ENCODE measurements around the gene ZXDA.
"Not testable (repeated sequence)": the region's sequence is repeated elsewhere in the genome, so short reads cannot be mapped to it uniquely, and the experiment has no call there.

The ZXDA gene

DNA sequence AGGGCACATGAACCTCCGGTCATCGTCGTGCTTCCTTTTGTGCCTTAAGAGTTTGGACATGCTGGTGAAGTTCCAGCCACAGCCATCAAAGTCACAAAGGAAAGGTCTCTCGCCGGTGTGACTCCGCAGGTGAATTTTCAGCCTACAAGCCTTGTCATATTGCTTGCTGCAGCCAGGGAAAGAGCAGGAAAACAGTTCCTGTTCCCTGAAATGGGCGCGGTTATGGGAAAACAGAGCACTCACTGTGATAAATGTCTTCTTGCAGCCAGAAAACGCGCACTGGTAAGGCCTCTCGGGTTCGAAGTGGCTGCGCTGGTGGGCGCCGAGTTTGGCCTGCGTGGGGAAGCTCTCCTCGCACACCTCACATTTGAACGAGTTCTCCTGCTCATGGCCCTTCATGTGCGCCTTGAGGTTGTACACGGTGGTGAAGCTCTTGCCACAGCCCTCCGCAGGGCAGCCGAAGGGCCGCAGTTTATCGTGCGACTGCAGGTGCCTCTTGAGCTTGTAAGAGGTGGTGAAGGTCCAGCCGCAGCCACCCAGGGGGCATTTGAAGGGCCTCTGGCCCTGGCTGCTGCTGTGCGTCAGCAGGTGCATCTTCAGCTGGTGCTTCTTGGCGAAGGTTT lies 1.2 kb downstream of the ZXDA start:
- H3K4me3 ChIP-seq (ENCODE audit: low read length) = peak overlapping the region; percentile 74
- peak overlapping the region; percentile 72 for H3K9ac ChIP-seq (ENCODE audit: low read length)
- peaks cover 25% of the 10 kb centered on the region for H3K4me1 ChIP-seq (ENCODE audit: control insufficient read depth, insufficient read depth, low read length)
- not testable (repeated sequence) for H3K9me3 ChIP-seq (ENCODE audit: control insufficient read depth, low read length); H3K27me3 ChIP-seq (replicated peaks; ENCODE audit: control insufficient read depth, insufficient read depth, low read length); H3K36me3 ChIP-seq (ENCODE audit: control insufficient read depth, insufficient read depth, low read length, severe bottlenecking); DNase-seq (ENCODE audit: low read depth)

DNA sequence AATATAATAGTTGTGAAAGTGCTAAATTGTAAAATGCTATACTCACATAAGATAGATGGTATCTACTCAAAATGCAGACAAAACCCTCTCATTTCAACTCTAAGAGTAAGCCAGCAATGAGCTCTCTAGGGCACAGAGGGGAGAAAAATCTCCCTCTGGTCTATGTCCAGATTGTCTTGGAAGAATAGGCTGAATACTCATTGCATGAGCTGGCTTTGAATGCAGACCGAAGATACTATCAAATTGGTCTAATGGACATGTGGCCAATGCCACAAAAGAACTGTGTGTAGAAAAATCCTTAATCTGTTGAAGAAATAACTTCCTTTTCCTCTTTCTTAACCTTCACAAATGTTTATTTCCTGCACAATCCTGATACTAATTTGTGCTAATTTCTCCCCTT lies 3.5 kb downstream of the ZXDA start:
- DNase-seq (ENCODE audit: low read depth) = peak; percentile 66
- H3K9me3 ChIP-seq (ENCODE audit: control insufficient read depth, low read length) = peaks cover 7% of the 10 kb centered on the region
- peak overlapping the region; percentile 55 for H3K4me3 ChIP-seq (ENCODE audit: low read length)
- H3K27me3 ChIP-seq (replicated peaks; ENCODE audit: control insufficient read depth, insufficient read depth, low read length) = peaks cover 4% of the 10 kb centered on the region
- no peaks in the 10 kb centered on the region for H3K36me3 ChIP-seq (ENCODE audit: control insufficient read depth, insufficient read depth, low read length, severe bottlenecking)
- H3K9ac ChIP-seq (ENCODE audit: low read length) = no peak overlapping the region
- peaks cover 25% of the 10 kb centered on the region for H3K4me1 ChIP-seq (ENCODE audit: control insufficient read depth, insufficient read depth, low read length)

DNA sequence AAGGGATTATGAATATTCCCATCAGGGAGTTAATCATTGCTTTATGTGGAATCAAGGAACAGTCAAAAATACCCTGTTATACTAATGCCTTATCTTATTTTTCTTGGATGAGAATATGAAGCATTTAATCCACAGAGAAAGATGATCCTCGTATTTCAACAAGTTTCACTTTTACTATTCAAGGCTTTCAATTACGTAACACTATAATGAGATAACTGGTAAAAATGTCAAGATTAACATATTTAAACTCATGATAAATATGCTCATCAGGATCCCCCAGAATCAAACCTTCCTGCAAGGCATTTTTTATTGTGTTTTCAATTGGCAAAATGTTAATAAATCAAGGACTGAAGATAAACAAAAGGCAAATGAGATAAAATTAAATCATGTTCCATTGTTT lies 5.1 kb downstream of the ZXDA start:
- Histone ChIP-seq H3K4me1 (ENCODE audit: control insufficient read depth, insufficient read depth, low read length) (peaks cover 28% of the 10 kb centered on the region), H3K4me3 (ENCODE audit: low read length) (peak overlapping the region; percentile 58), H3K27me3 (replicated peaks; ENCODE audit: control insufficient read depth, insufficient read depth, low read length) (peaks cover 4% of the 10 kb centered on the region), H3K36me3 (ENCODE audit: control insufficient read depth, insufficient read depth, low read length, severe bottlenecking) (no peaks in the 10 kb centered on the region), H3K9me3 (ENCODE audit: control insufficient read depth, low read length) (no peaks in the 10 kb centered on the region), H3K9ac (ENCODE audit: low read length) (no peak overlapping the region)
- peak; percentile 15 for DNase-seq (ENCODE audit: low read depth)

DNA sequence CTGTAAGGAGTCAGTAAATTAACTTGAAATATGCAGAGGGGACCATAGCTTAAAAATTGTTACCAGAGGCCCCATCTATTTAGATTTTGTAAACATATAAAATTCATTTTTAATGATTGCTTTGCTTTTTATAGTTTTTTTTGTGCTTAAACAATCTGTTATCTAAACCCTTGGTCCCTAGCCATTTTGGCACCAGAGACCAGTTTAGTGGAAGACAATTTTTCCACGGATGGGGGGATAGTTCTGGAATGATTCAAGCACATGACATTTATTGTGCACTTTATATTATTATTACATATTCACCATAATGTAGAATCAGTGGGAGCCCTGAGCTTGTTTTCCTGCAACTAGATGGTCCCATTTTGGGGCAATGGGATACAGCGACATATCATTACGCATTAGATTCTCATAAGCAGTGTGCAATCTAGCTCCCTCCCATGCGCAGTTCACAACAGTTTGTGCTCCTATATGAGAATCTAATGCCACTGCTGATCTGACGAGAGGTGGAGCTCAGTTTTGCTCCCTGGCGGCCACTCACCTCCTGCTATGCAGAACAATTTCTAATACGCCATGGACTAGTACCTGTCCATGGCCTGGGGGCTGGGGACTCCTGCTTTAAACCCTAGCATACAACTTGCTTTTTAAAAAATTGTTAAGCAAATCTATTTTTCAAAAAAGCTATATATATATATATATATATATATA lies 5.9 kb downstream of the ZXDA start:
- H3K36me3 ChIP-seq (ENCODE audit: control insufficient read depth, insufficient read depth, low read length, severe bottlenecking) = no peaks in the 10 kb centered on the region
- DNase-seq (ENCODE audit: low read depth) = no peak
- H3K4me3 ChIP-seq (ENCODE audit: low read length) = no peak overlapping the region
- H3K9me3 ChIP-seq (ENCODE audit: control insufficient read depth, low read length) = no peaks in the 10 kb centered on the region
- H3K9ac ChIP-seq (ENCODE audit: low read length) = no peak overlapping the region
- peaks cover 4% of the 10 kb centered on the region for H3K27me3 ChIP-seq (replicated peaks; ENCODE audit: control insufficient read depth, insufficient read depth, low read length)
- H3K4me1 ChIP-seq (ENCODE audit: control insufficient read depth, insufficient read depth, low read length) = peaks cover 30% of the 10 kb centered on the region

DNA sequence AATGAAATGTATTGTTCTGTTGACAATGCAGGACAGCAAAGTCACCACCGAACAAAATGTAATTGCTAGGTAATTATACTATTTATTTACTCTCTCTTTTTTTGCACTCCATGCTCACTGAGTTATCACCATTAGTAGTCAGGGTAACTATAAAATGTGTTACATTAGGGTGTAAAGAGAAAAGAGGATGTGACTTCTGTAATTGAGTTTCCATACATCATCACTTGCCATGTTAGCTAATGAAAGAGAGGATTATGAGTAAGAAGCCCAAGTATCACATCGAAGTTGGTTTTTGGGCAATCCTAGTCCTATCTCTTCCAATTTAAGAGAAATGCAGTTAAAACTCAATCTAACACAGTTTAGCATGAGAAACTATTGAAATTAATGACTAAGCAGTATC lies 7.6 kb downstream of the ZXDA start:
- DNase-seq (ENCODE audit: low read depth) = no peak
- Histone ChIP-seq H3K4me3 (ENCODE audit: low read length) (no peak overlapping the region), H3K9ac (ENCODE audit: low read length) (no peak overlapping the region), H3K4me1 (ENCODE audit: control insufficient read depth, insufficient read depth, low read length) (peaks cover 26% of the 10 kb centered on the region), H3K36me3 (ENCODE audit: control insufficient read depth, insufficient read depth, low read length, severe bottlenecking) (no peaks in the 10 kb centered on the region), H3K27me3 (replicated peaks; ENCODE audit: control insufficient read depth, insufficient read depth, low read length) (peaks cover 4% of the 10 kb centered on the region), H3K9me3 (ENCODE audit: control insufficient read depth, low read length) (no peaks in the 10 kb centered on the region)

DNA sequence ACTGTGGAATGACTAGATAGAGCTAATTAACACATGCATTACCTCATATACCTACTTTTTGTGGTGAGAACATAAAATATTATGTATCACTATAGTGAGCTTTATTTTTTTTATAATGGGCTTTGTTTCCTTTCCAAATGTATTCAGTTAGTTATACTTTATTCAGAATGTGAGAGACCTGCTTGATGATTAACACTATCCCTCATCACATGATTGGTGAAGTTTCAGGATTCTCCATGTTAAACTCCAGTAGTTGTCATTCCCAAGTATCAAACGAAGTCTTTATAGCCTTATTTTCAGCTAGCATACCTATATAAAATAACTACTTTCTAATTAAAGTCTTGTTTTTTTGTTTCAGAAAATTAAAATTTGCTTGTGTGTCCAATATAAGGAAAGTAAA lies 8.8 kb downstream of the ZXDA start:
- Histone ChIP-seq H3K4me3 (ENCODE audit: low read length) (peak overlapping the region; percentile 66), H3K36me3 (ENCODE audit: control insufficient read depth, insufficient read depth, low read length, severe bottlenecking) (no peaks in the 10 kb centered on the region), H3K4me1 (ENCODE audit: control insufficient read depth, insufficient read depth, low read length) (peaks cover 17% of the 10 kb centered on the region), H3K9me3 (ENCODE audit: control insufficient read depth, low read length) (peaks cover 1% of the 10 kb centered on the region), H3K9ac (ENCODE audit: low read length) (no peak overlapping the region), H3K27me3 (replicated peaks; ENCODE audit: control insufficient read depth, insufficient read depth, low read length) (no peaks in the 10 kb centered on the region)
- DNase-seq (ENCODE audit: low read depth) = no peak

DNA sequence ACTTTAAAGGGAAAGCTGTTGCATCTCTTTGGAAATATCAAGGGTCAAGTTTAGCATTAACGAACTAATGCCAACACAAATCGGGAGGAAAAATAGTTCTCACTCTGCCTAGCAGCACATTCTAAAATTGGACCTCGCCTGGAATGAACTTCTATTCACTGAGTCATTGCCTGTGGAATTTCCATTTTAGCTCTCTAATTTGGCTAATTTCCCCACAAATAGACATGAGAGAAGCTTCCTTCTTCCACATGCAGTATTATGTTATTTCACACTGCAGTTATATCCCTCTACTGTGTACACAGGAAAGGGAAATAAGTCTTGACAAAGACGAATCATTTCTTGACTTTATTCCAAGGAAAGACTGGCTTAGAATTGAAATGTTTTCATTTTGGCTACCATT lies 9.3 kb downstream of the ZXDA start:
- peaks cover 6% of the 10 kb centered on the region for H3K9me3 ChIP-seq (ENCODE audit: control insufficient read depth, low read length)
- H3K27me3 ChIP-seq (replicated peaks; ENCODE audit: control insufficient read depth, insufficient read depth, low read length) = no peaks in the 10 kb centered on the region
- DNase-seq (ENCODE audit: low read depth) = peak; percentile 15
- peaks cover 12% of the 10 kb centered on the region for H3K4me1 ChIP-seq (ENCODE audit: control insufficient read depth, insufficient read depth, low read length)
- H3K36me3 ChIP-seq (ENCODE audit: control insufficient read depth, insufficient read depth, low read length, severe bottlenecking) = no peaks in the 10 kb centered on the region
- no peak overlapping the region for H3K9ac ChIP-seq (ENCODE audit: low read length)
- H3K4me3 ChIP-seq (ENCODE audit: low read length) = peak overlapping the region; percentile 66

DNA sequence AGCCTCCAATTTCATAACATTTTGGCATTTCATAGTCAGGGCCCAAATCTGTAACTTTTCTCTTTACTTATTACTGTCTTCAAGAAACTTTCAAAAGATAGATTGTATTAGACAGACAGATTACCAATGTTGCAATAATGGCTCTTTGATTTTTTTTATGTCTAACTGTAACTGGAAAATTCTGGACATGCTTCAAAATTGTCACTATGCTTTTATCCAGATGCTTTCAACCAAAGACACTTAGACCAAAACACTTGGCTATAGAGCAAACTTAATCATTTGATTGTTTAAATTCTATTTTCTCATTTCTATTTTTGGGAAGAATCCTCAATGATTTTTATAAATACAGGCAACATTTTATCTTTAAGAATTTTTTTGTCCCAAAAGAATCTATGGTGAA lies 10.4 kb downstream of the ZXDA start:
- no peak overlapping the region for H3K9ac ChIP-seq (ENCODE audit: low read length)
- peaks cover 9% of the 10 kb centered on the region for H3K4me1 ChIP-seq (ENCODE audit: control insufficient read depth, insufficient read depth, low read length)
- no peak overlapping the region for H3K4me3 ChIP-seq (ENCODE audit: low read length)
- H3K9me3 ChIP-seq (ENCODE audit: control insufficient read depth, low read length) = peaks cover 10% of the 10 kb centered on the region
- no peaks in the 10 kb centered on the region for H3K27me3 ChIP-seq (replicated peaks; ENCODE audit: control insufficient read depth, insufficient read depth, low read length)
- DNase-seq (ENCODE audit: low read depth) = no peak
- H3K36me3 ChIP-seq (ENCODE audit: control insufficient read depth, insufficient read depth, low read length, severe bottlenecking) = no peaks in the 10 kb centered on the region

DNA sequence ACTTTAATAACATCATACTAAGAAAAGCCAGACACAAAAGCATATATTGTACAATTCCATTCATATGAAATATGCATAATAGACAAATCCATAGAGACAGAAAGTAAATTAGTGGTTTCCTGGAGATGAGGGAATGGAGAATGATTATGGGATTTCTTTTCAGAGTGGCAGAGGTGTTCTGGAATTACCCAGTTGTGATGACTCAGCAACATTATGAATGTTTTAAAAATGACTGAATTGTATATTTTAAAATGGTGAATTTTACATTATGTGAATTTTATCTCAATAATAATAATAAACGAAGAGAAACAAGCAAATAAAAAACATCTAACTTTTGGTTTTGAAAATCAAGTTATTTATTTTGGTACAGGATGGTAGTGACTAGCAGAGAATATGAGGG lies 11.2 kb downstream of the ZXDA start:
- H3K36me3 ChIP-seq (ENCODE audit: control insufficient read depth, insufficient read depth, low read length, severe bottlenecking) = no peaks in the 10 kb centered on the region
- H3K9me3 ChIP-seq (ENCODE audit: control insufficient read depth, low read length) = peaks cover 10% of the 10 kb centered on the region
- no peak for DNase-seq (ENCODE audit: low read depth)
- no peak overlapping the region for H3K9ac ChIP-seq (ENCODE audit: low read length)
- H3K4me1 ChIP-seq (ENCODE audit: control insufficient read depth, insufficient read depth, low read length) = peaks cover 9% of the 10 kb centered on the region
- no peak overlapping the region for H3K4me3 ChIP-seq (ENCODE audit: low read length)
- no peaks in the 10 kb centered on the region for H3K27me3 ChIP-seq (replicated peaks; ENCODE audit: control insufficient read depth, insufficient read depth, low read length)

DNA sequence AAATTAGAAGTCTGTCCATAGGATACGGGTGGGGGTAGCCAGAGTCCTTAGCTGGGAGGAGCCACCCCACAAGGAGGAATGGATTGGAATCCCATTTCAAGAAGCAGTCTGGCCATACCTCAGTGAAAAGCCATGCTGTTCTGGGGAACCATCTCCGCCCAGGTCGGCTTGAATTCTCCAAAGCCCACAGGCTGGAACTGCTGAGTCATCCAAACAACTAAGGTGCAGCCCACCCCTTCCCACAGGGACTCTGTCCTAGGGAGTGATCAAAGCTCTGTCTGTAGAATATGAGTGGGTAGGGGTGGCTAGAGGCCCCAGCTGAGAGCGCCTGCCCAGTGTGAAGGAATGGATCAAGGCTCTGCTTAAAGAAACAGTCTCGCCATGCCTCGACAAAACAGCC lies 38.8 kb downstream of the ZXDA start:
- DNase-seq (ENCODE audit: low read depth) = no peak
- H3K4me1 ChIP-seq (ENCODE audit: control insufficient read depth, insufficient read depth, low read length) = no peaks in the 10 kb centered on the region
- H3K9me3 ChIP-seq (ENCODE audit: control insufficient read depth, low read length) = peaks cover 24% of the 10 kb centered on the region
- peaks cover 5% of the 10 kb centered on the region for H3K27me3 ChIP-seq (replicated peaks; ENCODE audit: control insufficient read depth, insufficient read depth, low read length)
- no peak overlapping the region for H3K4me3 ChIP-seq (ENCODE audit: low read length)
- H3K9ac ChIP-seq (ENCODE audit: low read length) = no peak overlapping the region
- H3K36me3 ChIP-seq (ENCODE audit: control insufficient read depth, insufficient read depth, low read length, severe bottlenecking) = no peaks in the 10 kb centered on the region

Measured in adipocyte (in vitro differentiated cells).